NCI-H2196 (cell line): ENCODE data around the gene ABI2.
"Not testable (repeated sequence)": the region's sequence is repeated elsewhere in the genome, so short reads cannot be mapped to it uniquely, and the experiment has no call there.

Experiments used
- DNase-seq: peaks from one replicate; lab custom pipeline; 2025; ENCODE audit not compliant: unreplicated experiment; lab: John Stamatoyannopoulos, UW

ABI2 gene

DNA sequence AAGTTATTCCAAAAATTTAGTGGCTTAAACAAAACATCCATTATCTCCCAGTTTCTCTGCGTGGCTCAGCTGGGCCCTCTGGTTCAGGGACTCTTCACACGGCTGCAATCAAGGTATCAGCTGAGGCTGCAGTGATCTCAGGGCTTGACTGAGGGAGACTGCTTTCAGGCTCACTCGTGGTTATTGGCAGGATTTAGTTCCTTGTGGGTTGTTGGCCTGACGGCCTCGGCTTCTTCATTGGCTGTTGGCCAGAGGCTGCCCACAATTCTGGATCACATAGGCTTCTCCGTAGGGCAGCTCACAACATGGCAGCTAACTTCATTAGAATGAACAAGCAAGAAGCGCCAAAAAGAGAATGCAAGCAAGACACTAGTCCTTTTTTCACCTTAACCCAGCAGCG is 90.1 kb downstream of the ABI2 start:
- no peak for DNase-seq

GRCh38 chr2:203427061-203427460 is 98.9 kb downstream of the ABI2 start:
- DNase-seq: no peak

DNA sequence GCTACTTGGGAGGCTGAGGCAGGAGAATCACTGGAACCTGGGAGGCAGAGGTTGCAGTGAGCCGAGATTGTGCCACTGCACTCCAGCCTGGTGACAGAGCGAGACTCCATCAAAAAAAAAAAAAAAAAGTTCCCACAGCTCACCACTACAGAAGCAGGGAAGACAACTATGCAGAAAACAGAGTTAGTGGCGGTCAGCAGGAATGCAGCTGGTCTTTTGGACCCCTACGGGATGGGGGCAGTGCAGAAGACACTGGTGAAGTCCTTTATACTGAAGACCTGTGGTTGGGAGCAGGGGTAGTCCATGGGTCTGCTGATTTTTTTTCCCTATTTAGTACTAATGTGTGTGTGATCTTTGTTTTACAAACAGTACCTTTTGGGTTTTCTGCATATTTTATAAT is 101.4 kb downstream of the ABI2 start:
- DNase-seq: not testable (repeated sequence)

DNA sequence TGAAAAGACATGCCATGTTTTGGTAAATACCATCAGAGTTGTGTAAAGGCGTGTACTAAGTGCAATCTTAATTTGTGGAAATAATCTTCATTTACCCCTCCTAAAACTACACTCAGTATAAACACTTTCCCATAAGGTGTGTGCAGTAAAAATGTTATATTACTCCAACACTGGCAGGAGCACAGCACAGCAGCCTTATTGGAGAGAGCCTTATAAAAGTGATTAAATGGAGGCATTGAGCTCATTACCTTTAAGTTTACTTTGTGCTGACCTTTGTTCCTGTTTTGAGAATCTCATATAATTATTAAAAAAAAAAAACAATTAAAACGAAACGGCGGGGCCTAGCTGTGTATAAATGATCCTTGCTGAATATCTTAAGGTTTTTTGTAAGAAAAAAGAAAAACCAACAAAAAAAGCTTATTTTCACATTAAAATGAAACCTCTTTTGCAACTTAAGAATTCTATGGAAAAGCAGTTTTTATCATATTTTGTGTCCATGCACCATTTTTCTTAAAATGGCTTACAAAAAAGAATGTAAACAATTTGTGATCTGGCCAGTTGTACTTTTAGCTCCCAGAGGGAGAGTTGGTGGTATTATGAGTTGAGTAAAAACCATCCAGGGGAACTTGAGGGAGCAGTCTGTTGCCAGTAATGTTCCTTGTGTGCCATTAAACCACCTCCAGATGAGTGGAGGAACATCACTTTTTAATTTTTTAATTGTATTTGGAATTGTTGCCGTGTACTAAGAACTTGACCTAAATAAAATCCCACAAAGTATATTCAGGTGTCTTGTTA is 103.4 kb downstream of the ABI2 start:
- no peak for DNase-seq

- DNase-seq: no peak
These were observed 104.6 kb downstream of the ABI2 start for GRCh38 chr2:203432811-203433210.

- DNase-seq: no peak
These were observed 108.3 kb downstream of the ABI2 start for GRCh38 chr2:203436496-203436895.

DNA sequence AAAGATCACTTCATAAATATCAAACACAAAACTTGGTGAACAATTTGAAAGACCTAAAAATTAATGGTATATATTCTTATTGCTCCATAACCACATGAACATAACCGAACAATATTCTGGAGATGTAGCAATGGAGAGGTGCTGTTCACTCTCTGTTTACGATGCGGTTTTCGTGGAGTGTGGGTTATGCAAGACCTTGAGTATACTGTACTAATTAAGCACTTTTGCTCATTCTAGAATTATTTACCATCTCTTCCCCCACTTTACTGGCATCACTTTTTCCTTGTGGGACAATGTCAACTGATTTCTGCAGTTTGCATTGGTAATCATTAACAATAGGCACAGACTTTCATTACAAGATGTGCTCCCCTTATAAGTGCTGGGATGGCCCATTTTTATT is 109.3 kb downstream of the ABI2 start:
- DNase-seq: no peak

GRCh38 chr2:203438528-203438927 is 110.3 kb downstream of the ABI2 start:
- DNase-seq: no peak

- DNase-seq: no peak
These were observed 112.5 kb downstream of the ABI2 start for GRCh38 chr2:203440671-203441070.

GRCh38 chr2:203441463-203441862 is 113.3 kb downstream of the ABI2 start:
- DNase-seq: no peak

- no peak for DNase-seq
These were observed 114.3 kb downstream of the ABI2 start for GRCh38 chr2:203442463-203442862.

DNA sequence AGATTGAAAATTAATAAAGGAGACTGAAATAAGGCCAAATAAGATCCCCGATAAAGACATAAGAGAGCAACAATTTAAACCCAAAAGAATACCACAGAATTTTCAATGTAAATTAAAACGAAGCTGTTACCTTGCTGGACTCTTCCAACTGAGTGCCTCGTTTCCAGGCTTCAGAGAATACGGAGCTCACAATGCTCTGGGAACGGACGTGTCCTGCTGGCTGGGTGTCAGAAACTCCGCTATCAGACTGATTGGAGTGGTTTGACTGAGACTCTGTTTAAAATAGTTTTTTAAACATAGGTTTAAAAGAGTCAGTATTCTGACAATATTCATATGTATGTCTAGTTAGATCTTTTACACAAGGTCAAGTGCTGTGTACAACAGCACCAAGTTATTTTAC is 116.5 kb downstream of the ABI2 start:
- no peak for DNase-seq

GRCh38 chr2:203446071-203446481 is 117.9 kb downstream of the ABI2 start:
- DNase-seq: no peak

- DNase-seq: no peak
These were observed 118.6 kb downstream of the ABI2 start for GRCh38 chr2:203446780-203447179.

DNA sequence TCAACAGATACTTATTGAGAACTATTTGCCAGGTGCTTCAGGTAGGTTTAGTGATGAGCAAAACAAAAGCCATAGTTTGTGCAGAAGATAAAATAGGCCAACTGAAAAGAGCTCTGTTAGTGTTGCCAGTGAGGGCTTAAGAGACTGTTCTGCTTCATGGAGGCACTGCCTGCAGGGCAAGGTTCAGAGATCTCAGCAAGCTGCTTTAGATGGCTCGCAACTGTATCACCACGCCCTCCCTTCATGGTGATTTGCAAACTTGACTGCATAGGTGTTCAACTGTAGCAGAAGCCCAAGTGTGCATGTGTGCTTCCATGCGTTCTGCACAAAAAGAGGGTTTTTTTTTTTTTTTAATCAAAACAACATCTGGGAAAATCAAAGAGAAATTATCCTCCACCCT is 122.4 kb downstream of the ABI2 start:
- no peak for DNase-seq

- DNase-seq: no peak
These were observed 122.8 kb downstream of the ABI2 start for GRCh38 chr2:203451011-203451410.

GRCh38 chr2:203451689-203452088 is 123.5 kb downstream of the ABI2 start:
- no peak for DNase-seq

DNA sequence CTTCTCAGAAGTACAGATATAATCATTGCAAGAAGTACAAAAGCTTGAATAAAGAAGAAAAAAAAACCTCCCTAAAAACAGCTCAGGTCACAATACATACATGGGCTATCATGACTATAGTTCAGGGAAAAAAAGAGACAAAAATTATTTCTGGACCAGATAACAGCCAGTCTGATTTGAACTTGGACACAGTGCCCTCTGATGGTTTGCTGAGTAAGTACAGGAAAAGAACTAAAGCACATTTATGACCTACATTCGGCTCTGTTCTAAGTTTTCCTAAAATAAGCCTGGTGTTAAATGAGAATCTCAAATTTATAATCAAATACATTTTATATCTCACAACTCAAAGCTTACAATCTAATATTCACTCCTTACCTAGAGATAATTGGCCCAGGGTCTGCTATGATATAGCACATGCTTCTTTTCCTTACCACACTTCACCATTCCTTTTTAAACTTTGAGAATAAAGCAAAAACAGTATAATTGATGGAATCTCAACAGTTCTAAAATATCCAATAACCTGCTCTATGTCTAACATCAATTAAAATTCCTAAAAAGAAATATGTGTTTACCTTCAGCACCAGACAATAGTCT is 125.8 kb downstream of the ABI2 start:
- peak; percentile 34 for DNase-seq

- no peak for DNase-seq
These were observed 127.0 kb downstream of the ABI2 start for GRCh38 chr2:203455209-203455608.

- DNase-seq: no peak
These were observed 133.6 kb downstream of the ABI2 start for GRCh38 chr2:203461746-203462145.

GRCh38 chr2:203462308-203462707 is 134.1 kb downstream of the ABI2 start:
- no peak for DNase-seq

DNA sequence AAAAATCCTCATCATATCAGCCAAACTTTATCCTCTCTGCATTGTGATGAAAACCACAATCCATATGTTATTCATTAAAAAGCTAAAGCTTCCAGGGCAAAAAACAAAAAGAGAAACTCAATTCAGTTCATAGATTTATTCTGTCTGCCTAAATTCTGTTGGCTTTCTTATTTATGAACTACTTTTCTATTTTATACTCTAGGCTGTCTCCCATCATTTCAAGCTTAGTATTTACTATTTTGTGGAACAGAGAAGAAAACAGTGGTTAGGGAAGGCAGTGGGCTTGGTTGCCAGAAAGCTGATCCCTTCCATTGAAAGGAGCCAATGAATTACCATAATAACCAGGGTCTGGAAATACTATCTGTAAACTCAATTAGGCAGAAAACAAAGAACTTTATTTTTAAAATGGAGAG is 135.1 kb downstream of the ABI2 start:
- DNase-seq: no peak

DNA sequence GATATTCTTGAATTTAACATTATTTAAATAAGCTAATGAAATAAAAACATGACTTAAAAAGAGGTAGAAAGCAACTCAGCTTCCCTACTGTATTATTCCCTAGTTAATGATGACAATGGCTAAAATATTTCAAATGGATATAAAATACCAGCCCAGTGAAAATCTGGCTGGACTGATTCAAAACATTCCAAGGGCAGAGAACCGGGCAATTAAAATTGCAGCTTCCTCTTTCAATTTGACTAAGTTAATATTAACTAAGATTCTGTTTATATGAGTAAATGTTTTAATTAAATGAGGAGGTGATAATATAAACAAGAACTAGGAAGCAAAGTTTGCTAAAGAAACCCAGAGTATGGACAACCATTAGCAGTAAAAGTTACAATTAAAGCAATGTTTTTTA is 141.4 kb downstream of the ABI2 start:
- DNase-seq: no peak
